ENCODE data around the gene IGFLR1.

Gene IGFLR1

GRCh38 chr19:35742121-35742724 is at the start of gene IGFLR1:
TSS of gene IGFLR1 (minus strand) at chr19:35742452. CDS start at chr19:35741180, 1,272 bp downstream.
- DNase-seq (ENCODE audit: low spot score) = no peak

- no peak for DNase-seq (ENCODE audit: low spot score)
These were observed 49.6 kb upstream of the IGFLR1 start for GRCh38 chr19:35791814-35792279.

GRCh38 chr19:35790981-35791813 is 48.9 kb upstream of the IGFLR1 start:
- DNase-seq (ENCODE audit: low spot score) = peak; percentile 80

- DNase-seq (ENCODE audit: low spot score) = no peak
These were observed 48.0 kb upstream of the IGFLR1 start for GRCh38 chr19:35789978-35790944.

- DNase-seq (ENCODE audit: low spot score) = no peak
These were observed 47.1 kb upstream of the IGFLR1 start for GRCh38 chr19:35789195-35789977.

- no peak for DNase-seq (ENCODE audit: low spot score)
These were observed 46.1 kb upstream of the IGFLR1 start for GRCh38 chr19:35788205-35788960.

- DNase-seq (ENCODE audit: low spot score) = no peak
These were observed 45.1 kb upstream of the IGFLR1 start for GRCh38 chr19:35787227-35787799.

- DNase-seq (ENCODE audit: low spot score) = peak; percentile 78
These were observed 44.3 kb upstream of the IGFLR1 start for GRCh38 chr19:35786299-35787160.

- DNase-seq (ENCODE audit: low spot score) = no peak
These were observed 43.0 kb upstream of the IGFLR1 start for GRCh38 chr19:35785339-35785627.

- no peak for DNase-seq (ENCODE audit: low spot score)
These were observed 42.5 kb upstream of the IGFLR1 start for GRCh38 chr19:35784503-35785338.

- DNase-seq (ENCODE audit: low spot score) = no peak
These were observed 41.5 kb upstream of the IGFLR1 start for GRCh38 chr19:35783469-35784434.

- DNase-seq (ENCODE audit: low spot score) = no peak
These were observed 40.3 kb upstream of the IGFLR1 start for GRCh38 chr19:35782589-35782988.

- no peak for DNase-seq (ENCODE audit: low spot score)
These were observed 39.4 kb upstream of the IGFLR1 start for GRCh38 chr19:35781650-35782049.

GRCh38 chr19:35780717-35781116 is 38.5 kb upstream of the IGFLR1 start:
- no peak for DNase-seq (ENCODE audit: low spot score)

GRCh38 chr19:35780058-35780457 is 37.8 kb upstream of the IGFLR1 start:
- DNase-seq (ENCODE audit: low spot score) = no peak

GRCh38 chr19:35779033-35779432 is 36.8 kb upstream of the IGFLR1 start:
- no peak for DNase-seq (ENCODE audit: low spot score)

- no peak for DNase-seq (ENCODE audit: low spot score)
These were observed 35.7 kb upstream of the IGFLR1 start for GRCh38 chr19:35777961-35778360.
